Tibial nerve (tissue), 4 donors: Measurements from ENCODE around the gene ZCWPW1. TPM values are rescaled to one million over a fixed set of nuclear protein-coding genes. Genes with fewer than 3 reads are reported as not detected.
"Not testable (repeated sequence)": the region's sequence is repeated elsewhere in the genome, so short reads cannot be mapped to it uniquely, and the experiment has no call there.

Experiments used
- DNase-seq, 2 donors: peaks; one replicate each; pipeline ENCODE4 v3.0.0-alpha.2; 2019; ENCODE audit warnings: low spot score in 2 of 2
- H3K27ac ChIP-seq, 4 donors: fragments of 200-600 bp; sonication (generic) in 3 of 4; one replicate each; pipeline ENCODE4 v1.5.1; 2017 to 2019; ENCODE audit warnings: mild to moderate bottlenecking in 1 of 4
- H3K27me3 ChIP-seq, 2 donors: fragments of 200-600 bp; sonication (generic) in 1 of 2; one replicate each; pipeline versions ENCODE4 v1.5.1 to v1.6.0; 2017 to 2019
- H3K36me3 ChIP-seq, 3 donors: fragments of 200-600 bp; sonication (generic); one replicate each; pipeline ENCODE4 v1.5.1; 2018 to 2019
- H3K4me1 ChIP-seq, 4 donors: fragments of 200-600 bp; sonication (generic) in 3 of 4; one replicate each; pipeline ENCODE4 v1.5.1; 2017 to 2019
- H3K4me3 ChIP-seq, 4 donors: fragments of 200-600 bp; sonication (generic) in 3 of 4; one replicate each; pipeline ENCODE4 v1.5.1; 2017 to 2019; ENCODE audit warnings: mild to moderate bottlenecking in 1 of 4, moderate library complexity in 1 of 4
- H3K9me3 ChIP-seq, 4 donors: fragments of 200-600 bp; sonication (generic) in 3 of 4; one replicate each; pipeline ENCODE4 v1.5.1; 2017 to 2019
- EP300 ChIP-seq, 2 donors: sonication (generic); formaldehyde crosslinking; IDR thresholded peaks; one replicate each; pipeline ENCODE4 v1.6.1; 2017; ENCODE audit warnings: antibody characterized with exemption in 2 of 2, mild to moderate bottlenecking in 1 of 2
- POLR2A ChIP-seq, 2 donors: fragments of 450-650 bp; IDR thresholded peaks; one replicate each; pipeline ENCODE4 v1.6.1; 2017; ENCODE audit warnings: antibody characterized with exemption in 2 of 2, mild to moderate bottlenecking in 2 of 2, moderate library complexity in 2 of 2
- WGBS, 2 donors: methylation state at CpG; one replicate each; pipeline ENCODE4 v1.1.5; 2018; 5-methylcytosine and 5-hydroxymethylcytosine counted together
- total RNA-seq, 4 donors: library from RNA; depleted of rRNA; stranded (reverse); fragments of >200 nt; gene quantifications; one replicate each; pipeline ENCODE4 v1.1.0, GENCODE V29; 2016
- TF ChIP-seq, protein P1 (sequence below), 5 experiments: fragments of 200-600 bp in 3 of 5; fragments of 450-650 bp in 2 of 5; sonication (generic) in 3 of 5; IDR thresholded peaks; one replicate each; pipeline ENCODE4 v1.5.1; 2016 to 2019; ENCODE audit warnings: antibody characterized with exemption in 5 of 5, mild to moderate bottlenecking in 3 of 5, moderate library complexity in 2 of 5

ZCWPW1 gene
- total RNA-seq, 4 donors from 2014 or later, result 3.6 to 7.3 (median 4.9) TPM

DNA sequence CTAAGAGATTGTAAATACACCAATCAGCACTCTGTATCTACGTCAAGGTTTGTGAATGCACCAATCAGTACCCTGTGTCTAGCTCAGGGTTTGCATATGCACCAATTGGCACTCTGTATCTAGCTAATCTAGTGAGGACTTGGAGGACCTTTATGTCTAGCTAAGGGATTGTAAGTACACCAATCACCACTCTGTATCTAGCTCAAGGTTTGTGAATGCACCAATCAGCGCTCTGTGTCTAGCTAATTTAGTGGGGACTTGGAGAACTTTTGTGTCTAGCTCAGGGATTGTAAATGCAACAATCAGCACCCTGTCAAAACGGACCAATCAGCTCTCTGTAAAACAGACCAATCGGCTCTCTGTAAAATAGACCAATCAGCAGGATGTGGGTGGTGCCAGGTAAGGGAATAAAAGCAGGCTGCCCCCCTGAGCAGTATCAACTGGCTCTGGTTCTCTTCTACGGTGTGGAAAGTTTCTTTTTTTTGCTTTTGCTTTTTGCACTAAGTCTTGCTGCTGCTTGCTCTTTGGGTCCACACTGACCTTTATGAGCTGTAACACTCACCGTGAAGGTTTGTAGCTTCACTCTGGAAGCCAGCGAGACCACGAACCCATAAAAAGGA is 46.2 kb downstream of the ZCWPW1 start:
- TF ChIP-seq EP300 (IDR thresholded peaks at IDR 0.05), result peak in 1 of 2 donors; percentile 22
- H3K27ac ChIP-seq, result peak overlapping the region in 2 of 4 donors; percentile 52 to 75
- WGBS, 2 donors, result 82 to 90% methylated on average over 8 of the region's 8 CpGs
- H3K4me1 ChIP-seq, DNase-seq, H3K9me3 ChIP-seq, H3K4me3 ChIP-seq, H3K36me3 ChIP-seq, H3K27me3 ChIP-seq: not testable (repeated sequence)

DNA sequence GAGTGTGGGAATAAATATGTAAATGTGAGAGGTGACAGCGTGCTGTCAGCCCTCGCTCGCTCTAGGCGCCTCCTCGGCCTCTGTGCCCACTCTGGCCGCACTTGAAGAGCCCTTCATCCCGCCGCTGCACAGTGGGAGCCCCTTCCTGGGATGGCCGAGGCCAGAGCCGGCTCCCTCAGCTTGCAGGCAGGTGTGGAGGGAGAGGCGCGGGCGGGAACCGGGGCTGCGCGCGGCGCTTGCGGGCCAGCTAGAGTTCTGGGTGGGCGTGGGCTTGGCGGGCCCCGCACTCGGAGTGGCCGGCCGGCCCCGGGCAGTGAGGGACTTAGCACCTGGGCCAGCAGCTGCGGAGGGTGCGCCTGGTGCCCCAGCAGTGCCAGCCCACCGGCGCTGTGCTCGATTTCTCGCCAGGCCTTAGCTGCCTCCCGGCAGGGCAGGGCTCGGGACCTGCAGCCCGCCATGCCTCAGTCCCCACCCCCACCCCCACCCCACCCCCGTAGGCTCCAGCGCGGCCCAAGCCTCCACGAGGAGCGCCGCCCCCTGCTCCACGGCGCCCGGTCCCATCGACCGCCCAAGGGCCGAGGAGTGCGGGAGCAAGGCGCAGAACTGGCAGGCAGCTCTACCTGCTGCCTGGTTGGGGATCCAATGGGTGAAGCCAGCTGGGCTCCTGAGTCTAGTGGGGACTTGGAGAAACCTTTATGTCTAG is 46.8 kb downstream of the ZCWPW1 start:
- not testable (repeated sequence) for H3K27ac ChIP-seq, H3K4me1 ChIP-seq, H3K27me3 ChIP-seq, H3K36me3 ChIP-seq, H3K4me3 ChIP-seq, DNase-seq, H3K9me3 ChIP-seq
- WGBS, 2 donors, result 73 to 83% methylated on average over 22 to 31 of the region's 49 CpGs

DNA sequence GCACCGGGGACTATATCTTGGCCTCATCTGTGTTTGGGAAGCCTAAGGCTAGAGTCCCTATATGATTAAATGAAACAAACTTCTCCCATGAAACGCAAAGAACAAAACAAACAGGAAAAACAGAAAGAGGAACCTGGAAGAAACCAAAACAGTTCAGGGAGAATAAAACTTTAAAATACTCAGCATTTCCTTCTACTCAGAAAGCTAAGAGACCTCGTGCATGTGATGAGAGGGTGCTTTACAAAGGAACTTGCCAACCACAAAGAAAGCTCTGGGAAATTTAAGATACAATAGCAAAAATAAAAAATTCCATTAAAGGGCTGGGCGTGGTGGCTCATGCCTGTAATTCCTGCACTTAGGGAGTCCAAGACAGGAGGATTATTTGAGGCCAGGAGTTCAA is 48.3 kb downstream of the ZCWPW1 start:
- H3K4me1 ChIP-seq, result peaks cover 0 to 7% (median 0%) of the 10 kb centered on the region in 4 donors
- no peaks in the 10 kb centered on the region for H3K27me3 ChIP-seq
- no peaks in the 10 kb centered on the region for H3K9me3 ChIP-seq
- no peaks in the 10 kb centered on the region for H3K36me3 ChIP-seq
- WGBS, 2 donors, result 60 to 70% methylated on average over 4 of the region's 4 CpGs
- peak overlapping the region in 3 of 4 donors; percentile 5 to 69 (median 55) for H3K27ac ChIP-seq
- no peak overlapping the region for H3K4me3 ChIP-seq
- TF ChIP-seq EP300 (IDR thresholded peaks at IDR 0.05) (peak in 1 of 2 donors; percentile 47), POLR2A (IDR thresholded peaks at IDR 0.05) (no peak)
- DNase-seq, result no peak

DNA sequence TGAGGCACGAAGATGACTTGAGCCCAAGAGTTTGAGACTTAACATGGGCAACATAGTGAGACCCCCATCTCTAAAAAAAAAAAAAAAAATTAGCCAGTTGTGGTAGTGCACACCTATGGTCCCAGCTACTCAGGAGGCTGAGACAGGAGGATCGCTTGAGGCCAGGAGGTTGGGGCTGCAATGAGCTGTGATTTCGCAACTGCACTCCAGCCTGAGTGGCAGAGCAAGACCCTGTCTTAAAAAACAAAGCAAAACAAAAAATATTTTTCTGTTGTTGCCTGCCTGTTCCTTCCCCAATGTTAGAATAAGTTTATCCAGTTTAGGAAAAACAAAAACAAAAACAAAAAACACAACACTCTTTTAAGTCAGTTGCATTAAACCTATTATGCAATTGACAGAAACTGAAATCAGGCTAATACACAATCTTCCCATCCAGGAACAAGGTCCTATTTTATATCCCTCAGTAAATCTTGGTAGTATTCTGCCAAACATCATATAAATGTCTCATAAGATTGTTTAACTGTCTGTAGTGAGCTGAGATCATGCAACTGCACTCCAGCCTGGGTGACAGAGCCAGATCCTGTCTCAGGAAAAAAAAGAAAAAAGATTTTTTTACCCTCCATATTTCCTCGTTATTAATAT is 50.3 kb downstream of the ZCWPW1 start:
- Histone ChIP-seq H3K9me3 (no peaks in the 10 kb centered on the region), H3K27me3 (no peaks in the 10 kb centered on the region), H3K36me3 (no peaks in the 10 kb centered on the region), H3K4me1 (peaks cover 0 to 7% (median 0%) of the 10 kb centered on the region in 4 donors), H3K27ac (no peak overlapping the region), H3K4me3 (no peak overlapping the region)
- 89 to 91% methylated on average over 4 of the region's 4 CpGs for WGBS, 2 donors
- TF ChIP-seq, protein P1, sequence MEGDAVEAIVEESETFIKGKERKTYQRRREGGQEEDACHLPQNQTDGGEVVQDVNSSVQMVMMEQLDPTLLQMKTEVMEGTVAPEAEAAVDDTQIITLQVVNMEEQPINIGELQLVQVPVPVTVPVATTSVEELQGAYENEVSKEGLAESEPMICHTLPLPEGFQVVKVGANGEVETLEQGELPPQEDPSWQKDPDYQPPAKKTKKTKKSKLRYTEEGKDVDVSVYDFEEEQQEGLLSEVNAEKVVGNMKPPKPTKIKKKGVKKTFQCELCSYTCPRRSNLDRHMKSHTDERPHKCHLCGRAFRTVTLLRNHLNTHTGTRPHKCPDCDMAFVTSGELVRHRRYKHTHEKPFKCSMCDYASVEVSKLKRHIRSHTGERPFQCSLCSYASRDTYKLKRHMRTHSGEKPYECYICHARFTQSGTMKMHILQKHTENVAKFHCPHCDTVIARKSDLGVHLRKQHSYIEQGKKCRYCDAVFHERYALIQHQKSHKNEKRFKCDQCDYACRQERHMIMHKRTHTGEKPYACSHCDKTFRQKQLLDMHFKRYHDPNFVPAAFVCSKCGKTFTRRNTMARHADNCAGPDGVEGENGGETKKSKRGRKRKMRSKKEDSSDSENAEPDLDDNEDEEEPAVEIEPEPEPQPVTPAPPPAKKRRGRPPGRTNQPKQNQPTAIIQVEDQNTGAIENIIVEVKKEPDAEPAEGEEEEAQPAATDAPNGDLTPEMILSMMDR (IDR thresholded peaks at IDR 0.05), result no peak
- no peak for TF ChIP-seq EP300 (IDR thresholded peaks at IDR 0.05)
- no peak for TF ChIP-seq POLR2A (IDR thresholded peaks at IDR 0.05)
- DNase-seq, result no peak

DNA sequence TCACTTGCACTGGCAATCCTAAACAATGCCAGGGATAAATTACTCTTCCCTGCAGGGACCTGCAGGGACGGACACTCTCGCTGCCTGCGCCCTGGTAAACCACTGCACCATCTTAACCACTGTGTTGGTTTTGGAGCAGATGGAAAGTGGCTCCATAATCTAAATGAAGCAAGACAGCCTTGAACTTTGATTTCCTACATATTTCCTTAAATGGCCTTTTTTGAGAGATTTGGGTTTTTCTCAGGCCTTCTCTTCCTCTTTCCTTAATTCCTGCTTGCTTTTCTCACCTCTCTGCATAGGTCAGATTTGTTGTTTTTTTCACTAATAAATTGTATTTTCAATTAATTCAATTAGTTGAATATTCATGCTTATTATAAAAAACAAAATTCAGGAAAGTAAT is 52.4 kb downstream of the ZCWPW1 start:
- H3K36me3 ChIP-seq, result no peaks in the 10 kb centered on the region
- TF ChIP-seq EP300 (IDR thresholded peaks at IDR 0.05) (no peak), POLR2A (IDR thresholded peaks at IDR 0.05) (no peak)
- TF ChIP-seq, protein P1 (IDR thresholded peaks at IDR 0.05), result no peak
- H3K27me3 ChIP-seq, result no peaks in the 10 kb centered on the region
- H3K4me1 ChIP-seq, result peaks cover 0 to 27% (median 4%) of the 10 kb centered on the region in 4 donors
- H3K9me3 ChIP-seq, result no peaks in the 10 kb centered on the region
- H3K4me3 ChIP-seq, result no peak overlapping the region
- no peak for DNase-seq
- H3K27ac ChIP-seq, result peak overlapping the region in 1 of 4 donors; percentile 8
- WGBS, 2 donors, result 92 to 93% methylated on average over 3 of the region's 3 CpGs

DNA sequence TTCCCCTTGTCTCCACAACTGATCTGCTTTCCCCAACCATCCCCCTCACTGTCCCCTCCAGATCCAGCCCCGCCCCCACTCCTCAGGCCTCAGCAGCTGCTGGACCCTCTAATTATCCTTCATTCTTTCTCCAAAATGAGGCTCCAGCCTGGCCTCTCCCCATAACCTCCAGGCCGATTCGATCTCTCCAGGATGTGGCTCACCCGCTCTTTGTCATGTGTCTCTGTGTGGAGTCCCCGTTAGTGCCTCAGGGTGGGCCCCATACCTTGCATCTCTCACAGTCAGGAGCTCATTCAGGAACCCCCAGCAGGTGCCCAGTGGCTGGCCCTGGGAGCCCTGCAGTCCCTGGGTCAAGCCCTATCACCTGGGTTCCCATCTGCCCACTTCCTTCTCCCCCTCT is 53.9 kb downstream of the ZCWPW1 start:
- TF ChIP-seq EP300 (IDR thresholded peaks at IDR 0.05) (no peak), POLR2A (IDR thresholded peaks at IDR 0.05) (no peak)
- TF ChIP-seq, protein P1 (IDR thresholded peaks at IDR 0.05), result no peak
- WGBS, 2 donors, result 55 to 68% methylated on average over 5 of the region's 5 CpGs
- H3K4me3 ChIP-seq, result peak overlapping the region in 1 of 4 donors; percentile 41
- H3K27ac ChIP-seq, result peak overlapping the region in 1 of 4 donors; percentile 54
- H3K36me3 ChIP-seq, result peaks cover 0 to 7% (median 0%) of the 10 kb centered on the region in 3 donors
- DNase-seq, result no peak
- peaks cover 0 to 37% (median 6%) of the 10 kb centered on the region in 4 donors for H3K4me1 ChIP-seq
- H3K9me3 ChIP-seq, result no peaks in the 10 kb centered on the region
- no peaks in the 10 kb centered on the region for H3K27me3 ChIP-seq

DNA sequence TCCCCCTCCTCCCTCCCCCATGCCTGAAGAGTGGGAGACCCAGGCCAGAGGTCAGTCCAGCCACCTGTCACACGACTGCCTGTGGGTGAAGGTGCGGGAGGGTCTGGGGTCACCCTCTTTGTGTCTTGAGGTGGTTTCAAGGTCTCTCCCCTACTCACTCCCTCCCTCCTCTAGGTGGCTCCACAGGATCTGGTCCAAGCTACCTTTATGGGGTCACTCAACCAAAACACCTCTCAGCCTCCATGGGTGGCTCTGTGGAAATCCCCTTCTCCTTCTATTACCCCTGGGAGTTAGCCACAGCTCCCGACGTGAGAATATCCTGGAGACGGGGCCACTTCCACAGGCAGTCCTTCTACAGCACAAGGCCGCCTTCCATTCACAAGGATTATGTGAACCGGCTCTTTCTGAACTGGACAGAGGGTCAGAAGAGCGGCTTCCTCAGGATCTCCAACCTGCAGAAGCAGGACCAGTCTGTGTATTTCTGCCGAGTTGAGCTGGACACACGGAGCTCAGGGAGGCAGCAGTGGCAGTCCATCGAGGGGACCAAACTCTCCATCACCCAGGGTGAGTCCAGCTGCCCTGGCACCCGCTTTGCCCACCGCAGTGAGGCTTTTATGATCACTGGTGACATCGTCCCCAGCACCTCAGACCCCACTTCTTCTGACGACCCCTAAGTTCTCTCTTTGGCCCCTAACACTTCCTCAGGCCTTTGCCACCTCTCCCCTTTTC is 54.5 kb downstream of the ZCWPW1 start:
- not testable (repeated sequence) for H3K27me3 ChIP-seq, DNase-seq, H3K9me3 ChIP-seq
- WGBS, 2 donors, result 72 to 74% methylated on average over 15 of the region's 15 CpGs
- Histone ChIP-seq H3K27ac (peak overlapping the region in 3 of 4 donors; percentile 32 to 70 (median 45)), H3K4me3 (peak overlapping the region in 1 of 4 donors; percentile 41), H3K4me1 (peaks cover 0 to 36% (median 6%) of the 10 kb centered on the region in 4 donors), H3K36me3 (peaks cover 0 to 13% (median 0%) of the 10 kb centered on the region in 3 donors)
